Tongue (tissue), 2 donors: ENCODE measurements around the gene SUDS3. TPM values are rescaled to one million over a fixed set of nuclear protein-coding genes. Genes with fewer than 3 reads are reported as not detected.
"Not testable (repeated sequence)": the region's sequence is repeated elsewhere in the genome, so short reads cannot be mapped to it uniquely, and the experiment has no call there.

Experiments
- DNase-seq: peaks from one replicate; pipeline ENCODE4 v3.0.0-alpha.2; 2015
- total RNA-seq: library from RNA; depleted of rRNA; stranded (reverse); fragments of >200 nt; gene quantifications from one replicate; pipeline ENCODE4 v1.2.3, GENCODE V29; 2014

Gene SUDS3
- total RNA-seq, 1 donor from 2014 or later: 49.7 TPM

GRCh38 chr12:118397708-118398440 lies 21.5 kb downstream of the SUDS3 start:
- DNase-seq: no peak

GRCh38 chr12:118398524-118398923 lies 22.2 kb downstream of the SUDS3 start:
- DNase-seq: no peak

GRCh38 chr12:118398940-118399339 lies 22.6 kb downstream of the SUDS3 start:
- DNase-seq: no peak

GRCh38 chr12:118402251-118402650 lies 25.9 kb downstream of the SUDS3 start:
- no peak for DNase-seq

GRCh38 chr12:118404876-118405521 lies 28.6 kb downstream of the SUDS3 start:
- DNase-seq: peak; percentile 76

DNA sequence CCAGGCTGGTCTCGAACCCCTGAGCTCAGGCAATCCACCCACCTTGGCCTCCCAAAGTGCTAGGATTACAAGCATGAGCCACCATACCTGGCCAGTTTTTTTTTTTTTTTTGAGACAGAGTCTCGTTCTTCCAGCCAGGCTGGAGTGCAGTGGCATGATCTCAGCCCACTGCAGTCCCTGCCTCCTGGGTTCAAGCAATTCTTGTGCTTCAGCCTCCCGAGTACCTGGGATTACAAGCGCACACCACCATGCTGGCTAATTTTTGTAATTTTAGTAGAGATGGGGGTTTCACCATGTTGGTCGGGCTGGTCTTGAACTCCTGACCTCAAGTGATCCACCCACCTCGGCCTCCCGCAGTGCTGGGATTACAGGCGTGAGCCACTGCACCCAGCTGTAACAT lies 31.9 kb downstream of the SUDS3 start:
- DNase-seq: not testable (repeated sequence)

DNA sequence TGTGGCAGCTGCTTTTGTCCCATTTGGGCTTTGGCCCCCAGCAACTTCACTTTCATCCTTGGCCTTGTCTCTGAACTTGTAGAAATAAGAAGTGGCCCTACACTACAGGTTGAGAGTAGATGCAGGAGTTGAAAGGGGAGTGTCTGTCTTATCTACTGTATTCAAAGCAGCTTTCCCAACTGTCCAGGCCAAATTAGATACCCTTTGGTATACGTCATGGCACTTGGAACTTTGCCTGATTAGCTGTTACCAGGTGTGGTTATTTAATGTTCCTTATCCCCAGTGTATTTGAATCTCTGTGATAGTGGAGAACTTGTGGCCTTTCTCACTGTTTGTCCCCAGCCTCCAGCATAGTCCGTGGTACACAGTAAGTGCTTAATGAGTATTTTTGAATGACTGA lies 33.5 kb downstream of the SUDS3 start:
- peak; percentile 9 for DNase-seq

GRCh38 chr12:118417942-118418341 lies 41.6 kb downstream of the SUDS3 start:
- no peak for DNase-seq

GRCh38 chr12:118418385-118419057 lies 42.2 kb downstream of the SUDS3 start:
- DNase-seq: no peak

DNA sequence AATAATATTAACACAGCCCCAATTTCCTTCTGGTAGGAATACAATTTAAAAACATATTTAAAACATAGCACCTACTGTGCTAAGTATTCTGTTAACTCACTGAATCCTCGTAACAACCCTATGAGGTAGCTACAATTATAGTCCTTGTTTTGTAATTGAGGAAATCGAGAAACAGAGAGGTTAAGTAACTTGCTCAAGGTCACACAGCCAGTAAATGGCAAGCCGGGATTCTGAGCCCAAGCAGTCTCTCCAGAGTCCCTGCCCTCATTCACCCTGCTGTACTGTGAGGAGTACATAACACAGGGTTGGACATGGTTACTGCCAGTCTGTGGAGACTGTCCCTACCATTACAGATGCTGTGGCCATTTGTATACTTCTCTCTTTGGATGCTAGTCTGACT lies 44.3 kb downstream of the SUDS3 start:
- no peak for DNase-seq

DNA sequence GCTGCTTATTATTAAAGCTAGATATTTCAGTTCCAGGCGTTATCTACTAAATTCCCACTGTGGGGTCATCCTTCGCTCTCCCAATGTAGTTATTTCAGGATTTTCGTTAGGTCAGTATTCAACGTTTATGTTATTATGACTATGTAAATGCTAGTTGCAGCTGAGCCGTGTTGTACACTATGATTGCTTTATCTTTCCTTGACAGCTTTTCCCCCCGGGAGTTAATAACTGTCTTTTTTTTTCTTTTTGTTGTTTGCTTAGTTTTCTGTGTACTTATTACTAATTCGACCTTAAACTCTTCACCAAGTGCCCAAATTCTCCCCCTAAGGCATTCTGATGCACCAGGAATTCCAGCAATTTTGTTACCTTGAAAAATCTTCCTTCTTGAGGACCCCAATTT lies 48.5 kb downstream of the SUDS3 start:
- DNase-seq: no peak

DNA sequence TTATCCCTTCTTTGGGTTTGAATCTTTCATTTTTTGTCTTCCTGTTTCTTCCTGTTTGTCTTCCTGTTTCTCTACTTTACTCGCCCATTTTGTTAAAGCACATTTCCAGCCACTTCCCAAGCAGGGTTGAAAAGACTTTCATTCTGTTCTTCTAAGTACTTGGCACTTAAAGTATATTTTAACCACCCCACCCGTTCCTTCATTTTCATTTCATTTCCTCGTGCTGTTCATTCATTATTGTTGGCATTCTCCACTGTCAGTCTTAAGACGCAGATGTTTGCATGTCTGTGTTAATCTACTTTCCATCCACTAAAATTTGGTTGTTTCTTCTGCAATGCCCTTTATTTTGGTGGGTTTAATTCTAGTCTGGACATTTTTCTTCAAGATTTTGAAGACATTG lies 49.0 kb downstream of the SUDS3 start:
- DNase-seq: no peak

GRCh38 chr12:118427819-118428218 lies 51.5 kb downstream of the SUDS3 start:
- no peak for DNase-seq

DNA sequence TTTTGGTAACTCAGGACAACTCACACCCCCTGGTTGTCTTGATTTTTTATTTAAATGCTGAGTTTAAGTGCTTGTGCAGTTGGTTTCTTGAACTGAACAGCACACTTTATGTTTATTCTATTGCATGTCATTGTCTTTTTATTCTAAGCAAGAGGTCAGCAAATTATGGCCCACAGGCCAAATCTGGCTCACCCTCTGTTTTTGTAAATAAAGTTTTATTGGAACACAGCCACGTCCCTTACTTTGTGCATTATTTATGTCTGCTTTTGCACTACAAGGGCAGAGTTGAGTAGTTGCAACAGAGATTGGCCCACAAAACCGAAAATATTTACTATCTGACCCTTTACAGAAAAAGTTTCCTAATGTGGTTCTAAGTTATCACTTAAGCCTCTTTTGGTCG lies 52.3 kb downstream of the SUDS3 start:
- DNase-seq: no peak

DNA sequence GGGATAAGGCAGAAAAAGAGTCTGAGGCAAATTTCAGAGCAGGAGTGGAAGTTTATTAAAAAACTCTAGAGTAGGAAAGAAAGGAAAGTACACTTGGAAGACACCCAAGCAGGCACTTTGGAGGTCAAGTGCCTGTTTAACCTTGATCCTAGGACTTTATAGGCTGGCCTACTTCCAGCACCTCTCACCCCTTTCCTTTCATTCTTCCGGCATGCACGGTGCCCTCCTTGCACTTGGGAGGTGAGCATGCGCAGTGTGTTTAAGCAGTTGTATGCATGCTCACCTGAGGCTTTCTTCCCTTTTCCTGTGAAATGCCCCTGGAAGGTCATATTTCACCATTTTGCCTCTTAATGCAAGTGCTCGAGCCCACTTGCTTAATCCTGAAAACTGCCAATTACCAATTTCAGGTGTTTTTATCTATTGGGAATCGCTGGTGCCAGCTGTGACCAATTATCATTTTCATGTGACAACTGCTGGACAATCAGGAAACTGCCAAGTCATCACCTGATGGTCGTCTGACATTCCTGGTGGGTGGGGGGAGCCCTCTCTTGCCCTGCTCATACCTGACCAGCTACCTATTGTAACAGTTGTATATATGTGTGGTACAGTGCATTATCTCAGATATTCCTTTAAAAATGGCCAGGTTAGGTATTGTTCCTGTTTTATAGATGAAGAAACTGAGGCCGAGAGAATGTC lies 53.5 kb downstream of the SUDS3 start:
- no peak for DNase-seq

GRCh38 chr12:118430516-118430915 lies 54.2 kb downstream of the SUDS3 start:
- DNase-seq: no peak

DNA sequence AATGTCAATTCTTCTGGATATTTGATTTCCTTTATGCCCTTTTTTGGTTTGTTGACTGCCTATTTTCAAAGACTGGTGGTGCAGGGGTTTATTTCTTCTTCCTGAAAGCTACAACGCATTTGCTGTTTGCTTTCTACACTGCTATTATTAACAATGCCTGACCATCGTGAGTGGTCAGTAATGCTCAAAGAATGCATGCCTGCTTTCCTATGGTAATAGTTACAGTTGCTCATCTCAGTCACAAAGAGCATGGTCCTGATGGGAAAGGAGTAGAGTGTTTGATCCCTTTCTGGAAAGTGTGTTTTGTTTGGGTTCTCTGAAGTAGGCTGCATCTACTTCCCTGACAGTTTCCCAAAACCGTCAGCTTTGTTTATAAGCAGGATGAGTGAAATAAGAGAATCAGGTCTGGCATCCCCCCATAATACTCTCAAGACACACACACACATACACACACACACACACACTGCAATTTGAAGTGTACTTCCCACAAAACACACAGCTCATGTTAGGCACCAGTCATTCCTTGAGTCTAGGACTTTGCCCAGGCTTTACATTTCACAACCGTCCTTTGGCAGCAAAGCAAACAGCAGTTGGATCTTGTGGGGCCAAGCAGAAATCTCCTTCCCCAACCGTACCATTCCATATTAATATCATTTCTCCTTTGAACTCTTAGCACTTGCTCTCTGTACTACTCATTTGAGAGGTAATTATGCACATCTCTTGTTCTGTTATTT lies 56.6 kb downstream of the SUDS3 start:
- no peak for DNase-seq

- no peak for DNase-seq
Observed at GRCh38 chr12:118436002-118436730, 59.8 kb downstream of the SUDS3 start.

GRCh38 chr12:118436986-118437385 lies 60.6 kb downstream of the SUDS3 start:
- no peak for DNase-seq

DNA sequence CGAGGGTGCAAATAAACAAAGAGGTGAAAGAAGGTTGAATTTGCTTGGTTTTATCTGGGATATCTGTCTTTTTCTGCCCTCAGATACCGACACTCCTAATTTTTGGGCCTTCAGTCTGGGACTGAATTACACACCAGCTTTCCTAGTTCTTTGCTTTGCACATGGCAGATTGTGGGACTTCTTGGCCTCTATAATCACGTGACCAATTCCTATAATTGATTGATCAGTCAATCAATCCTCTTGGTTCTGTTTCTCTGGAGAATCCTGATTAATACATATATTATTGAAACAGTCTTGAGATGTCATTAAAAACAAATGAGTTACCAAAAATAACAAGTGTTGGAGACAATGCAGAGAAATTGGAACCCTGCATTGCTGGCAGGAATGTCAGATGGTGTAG lies 62.7 kb downstream of the SUDS3 start:
- no peak for DNase-seq

- DNase-seq: no peak
Observed at GRCh38 chr12:118446247-118446646, 69.9 kb downstream of the SUDS3 start.

- no peak for DNase-seq
Observed at GRCh38 chr12:118447181-118447580, 70.8 kb downstream of the SUDS3 start.
